NCI-H2029 (cell line): ENCODE data around the gene LRRC32.
"Not testable (repeated sequence)": the region's sequence is repeated elsewhere in the genome, so short reads cannot be mapped to it uniquely, and the experiment has no call there.

Experiments
- DNase-seq: peaks from one replicate; lab custom pipeline; 2025; lab: John Stamatoyannopoulos, UW

The LRRC32 gene

DNA sequence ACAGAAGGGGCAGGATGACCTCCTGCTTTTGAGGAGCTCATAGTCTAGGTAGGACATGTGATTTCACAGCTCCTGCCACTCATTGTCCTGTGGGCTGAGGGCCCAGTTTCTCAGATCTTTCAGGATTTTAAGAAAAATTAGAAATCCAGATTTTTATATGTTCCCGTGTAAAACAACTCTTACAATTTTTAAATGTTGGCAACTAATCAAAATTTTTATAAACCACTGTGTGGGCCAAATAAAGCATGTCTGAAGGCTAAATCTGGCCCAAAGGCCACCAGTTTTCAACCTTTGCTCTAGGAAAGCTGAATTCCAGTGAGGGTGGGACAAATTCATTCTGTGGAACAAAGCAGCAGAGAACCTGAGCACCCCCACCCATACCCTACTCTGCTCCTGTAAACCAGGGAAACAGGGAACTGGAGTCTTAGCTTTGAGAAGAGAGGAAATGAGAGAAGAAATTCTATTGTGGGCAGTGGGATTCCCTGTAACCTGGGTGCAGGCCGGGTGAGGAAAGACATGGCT, 20.6 kb downstream of the LRRC32 start:
- no peak for DNase-seq

DNA sequence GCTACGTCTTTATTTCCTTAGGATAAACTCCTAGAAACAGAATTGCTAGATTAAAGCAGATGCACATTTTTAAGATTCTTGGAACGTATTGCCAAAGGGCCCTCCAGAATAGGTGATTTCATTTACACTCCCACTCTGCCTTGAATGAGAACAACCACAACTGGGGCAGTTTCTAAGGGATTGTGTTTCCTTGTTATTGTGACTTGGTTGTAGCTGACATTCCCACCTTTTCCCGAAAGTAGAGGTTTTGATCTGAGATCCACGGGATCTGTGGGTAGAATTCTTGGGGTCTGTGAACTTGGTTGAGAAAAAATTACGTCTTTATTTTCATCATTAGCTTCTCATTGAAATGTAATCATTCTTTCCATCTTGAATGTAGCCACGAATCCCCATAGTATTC, 21.5 kb downstream of the LRRC32 start:
- no peak for DNase-seq

DNA sequence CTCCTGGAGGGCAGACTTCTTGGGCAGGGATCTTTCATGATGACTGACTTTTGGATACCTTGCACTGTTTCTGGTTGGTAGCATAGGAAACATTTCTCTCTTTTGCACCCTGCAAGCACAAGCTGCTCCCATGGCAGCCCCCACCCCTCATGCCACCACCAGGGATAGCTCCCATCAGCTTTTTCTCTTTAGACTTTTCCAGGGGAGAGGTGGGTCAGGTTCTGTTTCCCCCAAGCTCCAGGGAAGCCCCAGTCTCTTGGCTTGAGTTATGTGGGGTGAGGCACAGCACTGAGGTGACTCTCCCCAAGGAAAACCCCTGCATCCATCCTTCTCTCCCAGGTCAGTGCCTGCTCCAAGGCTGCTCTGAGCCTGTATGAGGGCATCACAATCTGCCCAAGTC, 22.5 kb downstream of the LRRC32 start:
- no peak for DNase-seq

DNA sequence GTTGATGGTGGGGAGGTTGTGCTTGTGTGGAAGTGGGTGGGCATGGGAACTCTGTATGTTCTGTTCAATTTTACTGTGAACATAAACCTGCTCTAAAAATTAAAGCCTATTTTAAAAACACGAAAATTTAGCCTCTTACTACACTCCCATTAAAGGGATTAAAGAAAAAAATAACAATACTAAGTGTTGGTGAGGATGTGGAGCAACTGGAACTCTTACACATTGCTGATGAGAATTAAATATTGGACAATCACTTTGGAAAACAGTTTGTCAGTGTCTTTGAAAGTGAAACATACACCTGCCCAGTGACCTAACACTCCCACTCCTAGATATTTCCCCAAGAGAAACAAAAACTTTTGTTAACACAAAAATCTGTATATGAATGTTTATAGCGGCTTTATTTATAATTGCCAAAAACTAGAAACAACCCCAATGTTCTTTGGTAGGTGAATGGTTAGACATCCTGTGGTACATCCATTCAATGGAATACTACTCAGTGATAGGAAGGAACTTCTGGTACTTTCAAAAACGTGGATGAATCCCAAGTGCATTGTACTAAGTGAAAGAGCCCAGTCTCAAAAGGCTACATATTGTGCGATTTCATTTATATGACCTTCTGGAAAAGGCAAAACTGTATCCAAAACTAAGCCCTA, 23.5 kb downstream of the LRRC32 start:
- DNase-seq, result no peak

DNA sequence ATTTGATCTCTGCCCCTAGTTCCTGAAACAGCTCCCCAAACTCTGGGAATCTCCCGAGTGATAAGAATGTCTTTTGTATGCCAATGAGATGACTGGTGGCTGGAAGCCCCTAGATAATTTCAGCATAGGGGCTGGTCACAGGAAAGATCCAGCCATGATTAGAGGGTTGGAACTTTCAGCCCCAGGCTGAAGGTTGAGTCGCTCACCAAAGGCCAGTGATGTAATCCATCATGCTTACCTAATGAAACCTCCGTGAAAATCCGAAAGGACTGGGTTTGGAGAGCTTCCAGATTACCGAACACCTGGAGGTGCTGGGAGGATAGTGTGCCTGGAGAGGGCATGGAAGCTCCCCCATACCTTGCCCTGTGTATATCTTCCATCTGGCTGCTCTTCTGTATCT, 26.0 kb downstream of the LRRC32 start:
- no peak for DNase-seq

DNA sequence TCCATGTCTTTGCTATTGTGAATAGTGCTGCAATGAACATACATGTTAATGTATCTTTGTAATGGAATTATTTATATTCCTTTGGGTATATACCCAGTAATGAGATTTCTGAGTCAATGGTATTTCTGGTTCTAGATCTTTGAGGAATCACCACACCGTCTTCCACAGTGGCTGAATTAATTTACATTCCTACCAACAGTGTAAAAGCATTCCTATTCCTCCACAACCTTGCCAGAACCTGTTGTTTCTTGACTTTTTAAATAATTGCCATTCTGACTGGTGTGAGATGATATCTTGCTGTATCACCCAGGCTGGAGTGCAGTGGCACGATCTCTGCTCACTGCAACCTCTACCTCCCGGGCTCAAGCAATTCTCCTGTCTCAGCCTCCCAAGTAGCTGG, 26.8 kb downstream of the LRRC32 start:
- DNase-seq, result not testable (repeated sequence)

DNA sequence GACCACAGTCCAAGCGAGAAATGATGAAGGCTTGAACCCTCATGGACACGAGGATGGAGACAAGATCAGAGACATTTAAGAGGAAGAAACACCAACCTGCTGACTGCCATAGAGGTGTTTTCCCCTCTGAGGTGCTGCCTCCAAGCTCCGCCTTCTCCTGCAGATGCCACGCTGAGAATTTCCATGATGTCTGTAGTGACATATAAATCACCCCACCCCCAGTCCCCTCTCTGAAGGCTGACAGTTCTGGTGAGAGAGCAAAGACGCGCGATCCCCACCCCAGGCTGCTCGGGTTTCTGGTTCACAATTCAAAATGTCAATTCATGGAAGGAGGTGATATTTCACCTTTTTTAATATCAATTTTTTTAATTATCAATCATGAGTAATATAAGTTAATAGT, 28.2 kb downstream of the LRRC32 start:
- DNase-seq, result no peak

DNA sequence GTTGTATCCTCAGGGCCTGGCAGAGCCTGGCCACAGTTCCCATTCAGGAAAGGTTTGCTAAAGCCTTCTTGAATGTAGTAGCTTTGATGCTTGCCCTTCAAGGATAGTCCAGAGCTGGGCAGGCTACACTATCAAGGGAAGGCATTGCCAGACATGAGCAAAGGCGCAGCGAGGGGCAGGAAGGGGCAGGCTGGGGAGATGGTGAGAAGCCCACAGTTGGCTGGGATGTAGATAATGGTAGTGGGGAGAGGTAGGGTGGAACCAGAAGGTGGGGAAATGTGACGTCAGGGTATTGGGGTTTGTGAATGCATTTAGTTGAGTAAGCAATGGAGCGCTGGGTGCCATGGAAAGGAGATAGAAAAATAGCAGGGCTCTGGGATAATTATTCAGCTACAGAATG, 28.6 kb downstream of the LRRC32 start:
- DNase-seq, result no peak

DNA sequence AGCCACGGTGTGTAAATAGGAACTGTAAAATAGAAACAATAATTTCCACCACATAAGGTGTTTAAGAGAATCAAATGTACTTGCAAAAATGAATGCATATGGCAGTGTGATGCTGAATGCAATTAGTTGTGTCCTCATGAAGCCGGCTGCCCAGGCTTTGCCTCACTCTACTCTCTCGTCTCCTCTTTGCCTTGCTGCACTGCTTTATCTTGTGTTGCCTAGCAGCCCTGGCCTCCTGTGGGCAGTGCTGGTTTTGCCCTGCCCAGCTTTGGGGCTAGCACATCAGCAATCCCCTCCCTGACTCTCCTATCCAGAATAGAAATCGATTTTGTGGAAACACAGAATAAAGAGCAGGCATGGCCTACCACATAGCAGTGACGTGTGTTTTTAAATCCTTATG, 30.0 kb downstream of the LRRC32 start:
- DNase-seq, result no peak

DNA sequence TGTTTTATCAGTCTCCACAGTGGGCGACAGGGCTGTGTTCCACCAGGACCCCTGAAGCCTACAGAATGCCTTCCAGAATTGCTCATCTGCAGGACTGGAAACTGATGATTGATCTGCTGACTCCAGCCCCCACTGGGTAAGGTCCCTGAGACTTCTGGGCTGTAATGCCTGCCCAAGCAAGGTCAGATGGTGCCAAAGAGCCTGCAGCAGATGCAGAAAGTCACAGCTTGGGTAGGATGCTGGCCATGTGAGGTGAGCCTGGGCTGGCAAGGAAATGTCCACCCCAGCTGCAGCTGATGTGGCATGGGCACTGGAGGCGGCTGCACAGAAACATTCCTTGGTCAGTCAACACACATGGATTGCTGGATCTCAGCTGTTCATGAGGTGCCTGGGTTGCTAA, 30.9 kb downstream of the LRRC32 start:
- DNase-seq, result no peak

DNA sequence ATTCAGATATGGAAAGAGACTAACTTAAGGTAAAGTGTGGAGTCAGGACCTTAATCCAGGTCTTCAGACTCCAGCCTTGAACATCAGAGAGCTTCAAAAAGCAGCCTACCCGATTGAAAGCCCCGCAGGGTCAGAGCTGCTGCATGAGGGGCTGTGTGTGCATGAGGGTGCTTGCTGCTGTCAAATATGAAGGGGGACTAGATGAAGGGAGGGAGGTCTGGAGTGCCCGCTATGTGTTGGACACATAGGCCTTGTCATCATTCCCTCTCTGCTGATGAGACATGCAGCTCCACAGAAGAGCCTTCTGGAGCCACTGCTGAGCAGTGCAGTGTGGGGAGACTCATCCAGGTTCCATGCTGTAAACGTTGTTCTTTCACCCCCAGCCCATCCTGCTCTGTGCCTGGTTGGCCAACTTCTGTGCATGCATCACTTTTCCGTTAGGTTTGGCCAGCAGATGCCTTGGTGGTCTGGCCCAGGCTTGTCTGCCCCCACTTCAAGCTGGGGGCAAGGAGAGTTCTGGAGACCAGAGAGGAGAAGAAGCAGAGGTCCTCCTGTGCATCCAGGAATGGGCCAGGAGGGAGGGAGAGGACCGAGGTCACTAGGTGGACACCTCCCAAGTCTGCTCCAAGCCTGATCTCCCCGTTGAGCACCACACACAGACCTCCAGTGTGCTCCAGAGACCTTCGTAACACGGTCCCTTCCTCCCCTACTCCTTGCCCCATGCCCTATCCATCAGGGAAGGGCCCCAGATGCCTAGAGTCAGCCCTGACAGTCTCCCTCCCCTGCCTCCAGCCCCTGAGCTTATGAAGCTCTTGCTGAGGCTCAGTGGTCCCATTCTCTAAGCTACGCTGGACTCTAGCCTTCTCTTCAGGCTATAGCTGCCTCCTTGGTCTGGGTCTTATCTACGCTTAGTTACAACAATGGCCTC, 32.0 kb downstream of the LRRC32 start:
- DNase-seq, result no peak

DNA sequence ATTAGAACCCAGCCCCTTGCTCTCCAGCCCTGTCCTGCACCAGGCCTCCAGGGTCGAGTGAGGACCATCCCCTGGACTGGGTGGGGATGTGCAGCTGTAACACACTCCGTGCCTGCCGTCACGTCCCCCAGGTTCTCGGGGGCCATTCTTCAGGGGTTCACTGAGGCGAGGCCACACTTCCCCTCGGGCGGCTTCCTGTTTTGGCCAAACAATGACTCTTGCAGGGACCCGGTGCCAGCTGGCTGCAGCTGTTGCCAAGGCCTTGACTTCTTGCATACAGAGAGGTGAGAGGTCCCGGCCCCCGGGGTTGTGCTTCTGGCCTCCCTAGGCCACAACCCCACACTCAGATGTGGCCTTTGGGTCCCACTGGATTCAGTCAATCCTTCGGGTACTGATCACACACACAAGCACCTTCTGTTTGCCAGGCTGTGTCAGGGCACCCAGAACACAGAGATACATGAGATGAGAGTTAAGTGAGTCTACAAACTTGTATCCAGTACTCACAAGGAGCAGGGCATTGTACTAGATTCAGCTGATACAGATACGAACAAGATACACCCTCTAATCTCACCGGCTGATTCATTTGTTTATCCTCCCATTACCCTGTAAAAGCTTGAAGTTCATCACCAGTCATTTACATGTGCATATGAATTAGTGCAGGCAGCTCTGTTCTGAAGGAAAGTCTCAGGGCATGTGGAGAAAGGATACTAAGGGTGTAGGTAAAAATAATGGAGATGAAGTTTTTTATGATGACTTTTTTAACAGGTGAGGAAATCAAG, 32.9 kb downstream of the LRRC32 start:
- DNase-seq, result no peak

DNA sequence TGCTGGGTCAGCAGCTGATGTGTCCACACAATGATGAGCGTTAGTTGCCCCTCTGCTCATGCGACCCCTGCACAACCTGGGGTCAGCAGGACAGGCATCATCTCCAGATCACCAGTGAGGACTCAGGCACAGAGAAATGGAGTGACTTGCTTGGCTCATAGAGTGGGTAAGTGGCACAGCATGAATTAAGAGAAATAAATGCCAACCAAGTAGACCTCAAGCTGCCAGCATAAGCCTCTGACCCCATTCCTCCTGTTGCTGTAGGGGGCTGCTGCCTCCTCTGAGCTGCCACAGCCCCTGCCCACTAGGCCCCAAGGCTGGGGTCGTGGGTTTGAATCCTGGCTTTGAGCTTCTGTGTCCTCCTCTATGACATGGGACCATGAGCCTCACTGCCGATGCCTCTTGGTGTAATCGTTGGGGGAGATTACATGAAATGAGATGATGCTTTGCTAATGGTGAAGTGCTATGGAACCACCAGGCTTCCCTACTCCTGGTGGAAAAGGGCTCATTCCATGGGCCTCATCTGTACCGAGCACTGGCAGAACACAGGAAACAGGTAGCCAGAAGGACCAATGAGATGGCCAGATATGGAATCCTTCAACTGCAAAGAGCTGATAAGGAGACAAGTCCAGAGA, 33.6 kb downstream of the LRRC32 start:
- DNase-seq, result no peak

DNA sequence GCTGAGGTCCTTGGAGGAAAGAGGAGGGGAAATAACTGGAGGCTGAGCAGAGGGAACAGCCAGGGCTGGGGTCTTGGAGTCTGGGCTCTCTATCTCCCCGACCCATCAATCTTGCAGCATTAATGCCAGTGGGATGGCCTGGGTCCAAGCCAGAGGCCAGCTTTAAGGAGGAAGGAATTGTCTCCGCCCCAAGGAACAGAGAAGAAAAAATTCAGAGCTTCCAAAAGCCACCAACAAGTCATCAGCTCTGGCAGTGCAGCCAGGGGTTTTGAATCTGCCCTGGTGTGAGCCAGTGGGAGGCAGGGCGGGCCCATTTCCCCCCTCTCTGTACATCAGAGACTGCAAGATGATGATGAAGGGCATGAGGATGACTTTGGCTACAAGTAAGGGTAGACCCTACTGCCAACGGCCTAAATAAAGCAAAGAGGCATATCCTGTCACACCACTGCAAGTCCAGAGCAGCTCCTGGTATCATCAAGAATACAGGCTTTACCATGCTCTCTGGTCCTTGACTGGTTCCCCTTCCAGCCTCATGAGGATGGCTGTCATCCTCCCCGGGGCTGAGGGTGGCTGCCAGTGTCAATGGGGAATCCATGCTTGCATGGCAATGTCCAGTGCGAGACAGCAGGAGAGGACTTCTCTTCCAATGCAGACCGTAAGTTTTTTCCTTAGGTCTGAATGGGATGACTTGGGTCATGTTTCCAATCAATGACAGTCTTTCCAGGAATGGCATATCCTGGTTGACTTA, 34.4 kb downstream of the LRRC32 start:
- DNase-seq, result no peak

DNA sequence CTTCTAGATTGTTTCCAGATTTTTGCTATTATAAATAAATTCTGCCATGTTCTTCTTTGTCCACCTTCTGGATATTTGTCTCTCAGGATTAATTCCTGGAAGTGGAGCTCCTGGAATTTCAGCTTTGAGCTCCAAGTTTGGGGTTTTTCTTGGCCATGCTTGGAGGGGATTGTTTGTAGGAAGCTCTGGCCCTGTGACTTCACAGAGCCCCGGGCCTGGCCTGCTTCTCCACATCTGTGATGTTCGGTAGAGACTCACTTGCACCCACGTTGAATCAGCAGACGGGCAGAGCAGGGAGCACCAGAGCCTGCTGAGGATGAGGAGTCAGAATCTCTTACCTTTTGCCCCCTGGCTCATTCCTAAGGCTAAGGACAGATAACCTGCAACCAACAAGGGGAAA, 35.7 kb downstream of the LRRC32 start:
- DNase-seq, result no peak

DNA sequence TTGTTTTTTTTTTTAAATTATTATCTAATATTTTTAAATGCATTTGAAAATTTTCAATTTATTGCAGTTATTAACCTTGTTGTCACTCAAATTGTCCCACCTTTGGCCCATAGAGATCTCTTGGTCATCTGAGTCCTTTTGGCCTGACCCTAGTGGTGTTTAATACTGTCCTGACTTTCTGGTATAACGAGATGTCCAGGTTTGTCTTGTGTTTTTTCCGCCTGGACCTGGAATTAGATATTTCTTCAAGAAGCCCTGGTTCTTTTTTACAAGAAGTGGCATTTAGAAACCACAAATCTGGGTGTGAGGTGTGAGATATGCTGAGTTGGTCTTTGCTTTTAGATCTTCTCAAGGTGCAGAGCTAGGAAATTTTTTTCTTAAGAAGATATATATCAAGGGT, 38.1 kb downstream of the LRRC32 start:
- no peak for DNase-seq

DNA sequence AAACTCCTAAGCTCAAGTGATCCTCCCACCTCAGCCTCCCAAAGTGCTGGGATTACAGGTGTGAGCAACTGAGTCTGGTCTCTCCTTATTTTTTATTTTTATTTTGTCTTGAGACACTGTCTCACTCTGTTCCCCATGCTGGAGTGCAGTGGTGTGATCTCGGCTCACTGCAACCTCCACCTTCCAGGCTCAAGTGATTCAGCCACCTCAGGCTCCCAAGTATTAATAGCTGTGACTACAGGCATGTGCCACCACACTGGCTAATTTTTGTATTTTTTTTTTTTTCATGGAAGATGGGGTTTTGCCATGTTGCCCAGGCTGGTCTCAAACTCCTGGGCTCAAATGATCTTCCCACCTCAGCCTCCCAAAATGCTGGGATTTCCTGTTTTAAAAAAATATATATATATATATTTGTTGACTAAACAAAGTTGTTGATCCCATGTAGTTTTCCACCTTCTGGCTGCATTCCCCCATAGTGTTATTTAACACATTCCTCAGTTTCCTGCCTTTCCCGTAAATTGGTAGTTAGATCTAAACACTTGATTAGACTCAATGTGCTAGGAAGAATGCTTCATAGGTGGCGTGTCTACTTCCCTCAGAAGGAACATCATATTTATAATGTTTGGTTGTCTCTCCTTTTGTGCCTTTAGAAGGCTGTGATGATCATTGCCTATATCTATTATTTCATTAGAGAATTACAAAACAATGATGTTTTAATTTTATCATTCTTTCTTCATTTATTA, 38.8 kb downstream of the LRRC32 start:
- no peak for DNase-seq

DNA sequence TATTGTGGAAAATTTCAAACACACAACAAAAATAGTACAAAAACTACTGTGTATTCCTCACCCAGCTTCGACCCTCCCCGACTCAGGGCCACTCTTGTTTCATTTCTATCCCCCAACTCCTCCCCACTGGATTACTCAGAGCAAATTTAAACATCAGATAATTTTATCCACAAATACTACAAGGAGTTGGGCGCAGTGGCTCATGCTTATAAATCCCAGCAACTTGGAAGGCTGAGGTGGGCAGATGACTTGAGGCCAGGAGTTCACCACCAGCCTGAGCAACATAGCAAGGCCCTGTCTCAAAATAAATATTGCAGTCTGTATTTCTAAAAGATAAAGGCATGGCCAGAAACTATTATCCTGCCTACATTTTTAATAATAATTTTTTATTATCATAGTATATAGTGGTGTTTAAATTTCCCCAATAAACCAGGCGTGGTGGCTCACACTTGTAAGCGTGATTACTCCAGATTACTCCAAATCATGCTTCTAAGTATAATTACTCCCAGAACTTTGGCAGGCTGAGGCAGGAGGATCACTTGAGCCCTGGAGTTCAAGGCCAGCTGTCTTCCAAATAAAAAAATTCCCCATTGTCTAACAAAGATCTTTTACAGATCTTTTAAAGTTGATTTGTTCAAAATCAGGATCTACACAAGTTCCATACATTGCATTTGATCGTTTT, 39.8 kb downstream of the LRRC32 start:
- DNase-seq, result no peak

DNA sequence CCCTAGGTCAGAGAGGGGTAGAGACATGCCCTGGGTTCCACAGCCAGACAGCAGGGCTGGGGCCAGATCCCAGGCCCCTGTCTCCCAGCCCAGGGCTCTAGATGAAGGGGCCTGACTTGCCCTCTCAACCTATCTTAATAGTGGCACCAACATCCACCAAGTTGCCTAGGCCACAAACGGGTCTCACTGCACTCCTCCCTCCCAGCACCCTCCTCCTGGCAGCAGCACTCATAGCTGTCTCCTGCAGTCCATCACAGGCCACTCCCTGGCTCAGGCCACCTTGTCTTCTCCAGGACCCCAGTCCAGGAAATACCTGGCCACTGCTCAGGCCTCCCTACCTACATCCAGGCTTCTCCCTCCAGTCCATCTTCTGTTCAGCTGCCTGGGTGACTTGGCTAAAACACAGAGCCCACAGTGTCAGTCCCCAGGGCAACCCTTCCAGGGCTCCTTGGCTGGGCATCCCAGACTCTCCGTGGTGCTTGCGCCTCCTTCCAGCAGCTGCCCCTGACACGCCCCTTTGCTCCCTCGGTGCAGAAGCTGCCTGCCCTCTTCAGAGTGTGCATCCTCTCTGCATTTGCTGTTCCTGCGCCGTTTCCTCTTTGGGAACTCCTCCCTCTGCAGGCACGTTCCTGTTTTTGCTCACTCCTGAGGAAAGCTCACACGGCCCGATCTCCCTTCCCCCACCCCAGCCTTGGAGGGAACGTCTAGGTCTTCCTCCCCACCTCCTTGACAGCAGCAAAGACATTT, 40.5 kb downstream of the LRRC32 start:
- no peak for DNase-seq
